Ishikawa (cell line): ENCODE results near the gene CYP4F22.

ENCODE experiments used
- CEBPB ChIP-seq: IDR thresholded peaks from 2 replicates; pipeline ENCODE4 v1.6.1; 2012
- CREB1 ChIP-seq: IDR thresholded peaks from 2 replicates; pipeline ENCODE4 v1.6.1; 2012; ENCODE audit warnings: low read depth
- EGR1 ChIP-seq: IDR thresholded peaks from 2 replicates; pipeline ENCODE4 v1.6.1; 2012
- RAD21 ChIP-seq: IDR thresholded peaks from 2 replicates; pipeline ENCODE4 v1.6.1; 2012; ENCODE audit warnings: low read depth
- REST ChIP-seq: IDR thresholded peaks from 2 replicates; pipeline ENCODE4 v1.6.1; 2012; ENCODE audit warnings: low read depth, mild to moderate bottlenecking
- TAF1 ChIP-seq: IDR thresholded peaks from 2 replicates; pipeline ENCODE4 v1.6.1; 2012; ENCODE audit warnings: low read depth, mild to moderate bottlenecking
- YY1 ChIP-seq: IDR thresholded peaks from 2 replicates; pipeline ENCODE4 v1.6.1; 2012; ENCODE audit warnings: low read depth
- ZBTB7A ChIP-seq: IDR thresholded peaks from 2 replicates; pipeline ENCODE4 v1.6.1; 2012; ENCODE audit warnings: low read depth
- TF ChIP-seq, protein P1 (sequence below): IDR thresholded peaks from 2 replicates; pipeline ENCODE4 v1.6.1; 2012

- TF ChIP-seq ZBTB7A (no peak), CEBPB (no peak), YY1 (no peak), REST (no peak), CREB1 (no peak), EGR1 (no peak), TAF1 (no peak), RAD21 (no peak)
- TF ChIP-seq, protein P1, sequence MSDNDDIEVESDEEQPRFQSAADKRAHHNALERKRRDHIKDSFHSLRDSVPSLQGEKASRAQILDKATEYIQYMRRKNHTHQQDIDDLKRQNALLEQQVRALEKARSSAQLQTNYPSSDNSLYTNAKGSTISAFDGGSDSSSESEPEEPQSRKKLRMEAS, result no peak
Observed at GRCh38 chr19:15575406-15575805, 67.1 kb downstream of the CYP4F22 start.
